ENCODE data around the gene KDM4C. TPM values are rescaled to one million over a fixed set of nuclear protein-coding genes. Genes with fewer than 3 reads are reported as not detected.

Gene KDM4C
- total and polyA plus RNA-seq, 2 of the 4 experiments (the other 2 are of a cell fraction) = 11.8 to 23.8 TPM

DNA sequence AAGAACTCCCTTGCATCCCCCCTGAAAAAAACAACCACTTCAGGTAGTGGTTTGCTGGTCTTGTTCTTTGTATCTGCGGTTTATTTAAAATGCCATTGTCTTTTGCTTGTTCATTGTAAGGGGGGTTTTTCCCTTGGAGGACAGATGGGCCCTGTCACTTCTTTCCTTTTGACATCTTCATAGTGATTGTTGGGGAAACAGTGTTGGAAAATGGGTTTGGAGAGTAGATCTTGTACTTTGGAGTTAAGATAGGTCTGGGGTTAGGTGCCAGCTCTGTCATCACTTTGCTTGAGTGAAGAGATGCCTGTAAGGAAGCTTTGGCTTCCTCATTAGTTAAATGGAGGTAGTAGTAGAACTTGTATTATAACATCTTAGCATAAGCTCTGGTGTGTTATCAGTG is 112.4 kb downstream of the KDM4C start:
- CTCF ChIA-PET = no interaction called here

More for the DNA sequence above, 112.4 kb downstream of the KDM4C start:
- no peaks in the 10 kb centered on the region for H3K27me3 ChIP-seq (ENCODE audit: control insufficient read depth, insufficient read depth, low read length)
- BruUV-seq (replicated peaks) = no TSS peak
- H2AFZ ChIP-seq (replicated peaks; ENCODE audit: low read length, poor library complexity) = no peak overlapping the region
- POLR2A ChIA-PET (ENCODE audit: unreplicated experiment) = no interaction called here
- intact Hi-C loops (cut with micrococcal nuclease) (no loop called here), in situ Hi-C loops (cut with MboI; ENCODE audit: low sequenced_read_pairs) (no loop called here), dilution Hi-C loops (cut with HindIII; ENCODE audit: low sequenced_read_pairs, unreplicated experiment) (no loop called here)
- H2BK15ac ChIP-seq (ENCODE audit: low read depth, low read length) = no peak overlapping the region
- no peak overlapping the region for H4K91ac ChIP-seq (ENCODE audit: insufficient read depth, low read depth, low read length)
- no peak overlapping the region for H2BK20ac ChIP-seq (ENCODE audit: low read depth, low read length)
- H3K9me3 ChIP-seq (ENCODE audit: control insufficient read depth, insufficient read depth, low read length) = no peaks in the 10 kb centered on the region
- peaks cover 0 to 2% of the 10 kb centered on the region in 2 experiments; a peak in 1 of 4 replicates for H3K79me1 ChIP-seq (ENCODE audit: low read depth in 1 of 2, low read length in 2 of 2)
- no peak overlapping the region for H3K4ac ChIP-seq (ENCODE audit: low read depth, low read length)
- H3K14ac ChIP-seq (replicated peaks; ENCODE audit: low read depth, low read length) = no peak overlapping the region
- H3K27ac ChIP-seq (ENCODE audit: insufficient read depth, low read length) = no peak overlapping the region
- TF ChIP-seq MAFK (IDR thresholded peaks at IDR 0.05; ENCODE audit: low read depth, low read length) (no peak), RCOR1 (IDR thresholded peaks at IDR 0.05; ENCODE audit: insufficient replicate concordance, low read length) (no peak), POLR2A (IDR thresholded peaks at IDR 0.05; ENCODE audit: low read depth, low read length) (no peak), RFX5 (IDR thresholded peaks at IDR 0.05; ENCODE audit: low read depth, low read length) (no peak), SMC3 (IDR thresholded peaks at IDR 0.05; ENCODE audit: low read depth, low read length) (no peak), CHD1 (IDR thresholded peaks at IDR 0.05; ENCODE audit: low read depth, low read length) (no peak)
- no peak overlapping the region for H3K9ac ChIP-seq (ENCODE audit: low read depth, low read length)
- H2AK9ac ChIP-seq (replicated peaks; ENCODE audit: low read depth, low read length, poor library complexity) = no peak overlapping the region
- H2BK5ac ChIP-seq (ENCODE audit: low read depth, low read length, poor library complexity, severe bottlenecking) = no peak overlapping the region
- H4K8ac ChIP-seq (ENCODE audit: low read depth in 2 of 2, low read length in 2 of 2) = no peak overlapping the region
- H3K36me3 ChIP-seq (ENCODE audit: control insufficient read depth, insufficient read depth, low read length) = no peaks in the 10 kb centered on the region
- no peak overlapping the region for H4K5ac ChIP-seq (ENCODE audit: low read depth, low read length)
- no peak overlapping the region for H2AK5ac ChIP-seq (ENCODE audit: low read depth, low read length)
- H3K4me1 ChIP-seq (ENCODE audit: control insufficient read depth, insufficient read depth, low read length) = peaks cover 6% of the 10 kb centered on the region
- WGBS, 2 experiments (ENCODE audit: extremely low coverage in 2 of 2, insufficient read length in 1 of 2) = no CpG with 5 or more reads among the region's 1 CpG
- DNase-seq (no peak), ATAC-seq (ENCODE audit: low read depth) (no peak)
- no peaks in the 10 kb centered on the region for H4K20me1 ChIP-seq (ENCODE audit: insufficient read depth, low read length)
- H3K4me2 ChIP-seq (ENCODE audit: low read depth, low read length) = no peak overlapping the region
- no peak overlapping the region for H3K4me3 ChIP-seq (ENCODE audit: insufficient read depth, low read depth, low read length)
- H3K18ac ChIP-seq (ENCODE audit: low read depth, low read length) = no peak overlapping the region
- H3K56ac ChIP-seq (ENCODE audit: extremely low read depth, insufficient read depth, low read length) = no peak overlapping the region
- H3K23ac ChIP-seq (ENCODE audit: low read depth, low read length) = no peak overlapping the region
- peaks cover 2% of the 10 kb centered on the region; the same call in 1 of the 2 replicates for H3K9me1 ChIP-seq (ENCODE audit: insufficient read depth, low read length)
- H2BK120ac ChIP-seq (ENCODE audit: low read depth, low read length) = no peak overlapping the region
